Spleen (tissue), 11 donors: ENCODE measurements around the gene CMTM4. TPM values are rescaled to one million over a fixed set of nuclear protein-coding genes. Genes with fewer than 3 reads are reported as not detected.
"Not testable (repeated sequence)": the region's sequence is repeated elsewhere in the genome, so short reads cannot be mapped to it uniquely, and the experiment has no call there.

Experiments
- DNase-seq: peaks from one replicate; pipeline ENCODE4 v3.0.0-alpha.2; 2020
- H3K27ac ChIP-seq, 8 donors: fragments of 200-600 bp; sonication (generic) in 7 of 8; 1 replicate in 4 of 8; 2 replicates in 4 of 8; pipeline versions ENCODE4 v1.5.0 to v1.8.0; 2016 to 2021; ENCODE audit warnings: inconsistent platforms in 4 of 8, mild to moderate bottlenecking in 4 of 8, moderate library complexity in 1 of 8
- H3K27me3 ChIP-seq, 7 donors: fragments of 200-600 bp; sonication (generic) in 6 of 7; replicated peaks in 1 of 7; 1 replicate in 4 of 7; 2 replicates in 3 of 7; pipeline versions ENCODE4 v1.5.0 to v1.8.0; 2016 to 2021; ENCODE audit warnings: inconsistent platforms in 3 of 7, mild to moderate bottlenecking in 1 of 7
- H3K36me3 ChIP-seq, 6 donors: fragments of 200-600 bp; sonication (generic) in 5 of 6; 1 replicate in 4 of 6; 2 replicates in 2 of 6; pipeline versions ENCODE4 v1.5.0 to v1.8.0; 2016 to 2021; ENCODE audit warnings: inconsistent platforms in 2 of 6
- H3K4me1 ChIP-seq, 6 donors: fragments of 200-600 bp; sonication (generic) in 5 of 6; 1 replicate in 3 of 6; 2 replicates in 3 of 6; pipeline versions ENCODE4 v1.5.0 to v1.8.0; 2016 to 2021; ENCODE audit warnings: inconsistent platforms in 3 of 6
- H3K4me3 ChIP-seq, 8 donors: fragments of 200-600 bp; sonication (generic) in 7 of 8; 1 replicate in 4 of 8; 2 replicates in 4 of 8; pipeline versions ENCODE4 v1.5.0 to v1.8.0; 2016 to 2021; ENCODE audit warnings: inconsistent platforms in 4 of 8, mild to moderate bottlenecking in 4 of 8, moderate library complexity in 2 of 8
- H3K9me3 ChIP-seq, 8 donors: fragments of 200-600 bp; sonication (generic) in 7 of 8; 1 replicate in 4 of 8; 2 replicates in 4 of 8; pipeline versions ENCODE4 v1.5.0 to v1.8.0; 2016 to 2021; ENCODE audit warnings: inconsistent platforms in 4 of 8
- POLR2A ChIP-seq, 3 donors: fragments of 450-650 bp; IDR thresholded peaks; one replicate each; pipeline ENCODE4 v1.5.1; 2017; ENCODE audit warnings: antibody characterized with exemption in 3 of 3, mild to moderate bottlenecking in 1 of 3
- POLR2AphosphoS5 ChIP-seq, 3 donors: sonication (generic); formaldehyde crosslinking; IDR thresholded peaks; one replicate each; pipeline ENCODE4 v1.5.1; 2017; ENCODE audit warnings: antibody characterized with exemption in 3 of 3
- WGBS, 5 donors: extraction: QIAGEN DNeasy Blood & Tissue Kit in 3 of 5; methylation state at CpG; one replicate each; pipeline versions ENCODE4 v1.1.5 to v1.1.7; 2013 to 2018; 5-methylcytosine and 5-hydroxymethylcytosine counted together
- intact Hi-C: fragments of 100-400 bp; cut with DNase I; formaldehyde crosslinking; loops from one replicate; pipeline ENCODE4 v1.15.0; 2023; ENCODE audit warnings: low total_unique reads
- polyA plus RNA-seq, 3 donors: library from polyadenylated mRNA; stranded (reverse); fragments of 200-250 nt; gene quantifications; one replicate each; pipeline ENCODE4 v1.2.1, GENCODE V29; 2013
- total RNA-seq, 7 donors: library from RNA; depleted of rRNA in 3 of 7; stranded (reverse); fragments of >200 nt in 3 of 7; fragmentation: NEBNext Ultra II Directional in 4 of 7; extraction: Animal tissue kit (Norgen Biotek cat#: 25700) in 4 of 7; gene quantifications; one replicate each; pipeline versions ENCODE4 v1.1.0 to v1.2.1, GENCODE V29; 2016 to 2021
- TF ChIP-seq, protein P1 (sequence below), 11 experiments: fragments of 200-600 bp in 7 of 11; fragments of 450-650 bp in 4 of 11; sonication (generic) in 4 of 11; IDR thresholded peaks in 8 of 11; conservative IDR thresholded peaks in 3 of 11; 1 replicate in 7 of 11; 2 replicates in 4 of 11; pipeline versions ENCODE4 v1.4.0 to v1.8.0; 2016 to 2021; ENCODE audit warnings: antibody characterized with exemption in 11 of 11, inconsistent platforms in 4 of 11, mild to moderate bottlenecking in 1 of 11
- donor health status: healthy with polysubstance abuse.
- donor health status: DM: no; HTN: no; CAD: no; lungs with moderate emphysema.
- donor health status: DM: no; HTN: no; CAD: no.
- donor health status: Bipolar disorder and iron deficiency.
- donor health status: healthy.
- donor health status: DM: no; HTN: no; CAD: no.
- donor health status: DM: yes; HTN: yes; CAD: no.

The CMTM4 gene
- total and polyA plus RNA-seq, 10 donors, result 0.70 to 10.2 (median 5.7) TPM

DNA sequence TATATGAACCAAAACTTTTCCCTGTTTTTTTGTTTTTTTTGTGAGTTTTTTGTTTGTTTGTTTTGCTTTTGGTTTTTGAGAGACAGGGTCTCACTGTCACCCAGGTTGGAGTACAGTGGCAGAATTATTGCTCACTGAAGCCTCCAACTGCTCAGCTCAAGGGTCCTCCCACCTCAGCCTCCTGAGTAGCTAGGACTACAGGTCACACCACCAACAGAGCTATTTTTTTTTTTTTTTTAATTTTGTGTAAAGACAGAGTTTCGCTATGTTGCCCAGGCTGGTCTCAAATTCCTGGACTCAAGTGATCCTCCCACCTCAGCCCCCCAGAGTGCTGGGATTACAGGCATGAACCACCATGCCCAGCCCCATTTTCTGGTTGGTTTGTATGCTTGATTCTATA is 28.6 kb downstream of the CMTM4 start:
- no peaks in the 10 kb centered on the region for H3K9me3 ChIP-seq
- H3K36me3 ChIP-seq, result no peaks in the 10 kb centered on the region
- 95 to 100% (median 100%) methylated on average over 1 of the region's 1 CpG for WGBS, 5 donors
- H3K27me3 ChIP-seq, result no peaks in the 10 kb centered on the region
- no peak overlapping the region for H3K4me3 ChIP-seq
- no peaks in the 10 kb centered on the region for H3K4me1 ChIP-seq
- no peak overlapping the region for H3K27ac ChIP-seq
- DNase-seq, result no peak
- TF ChIP-seq, protein P1, sequence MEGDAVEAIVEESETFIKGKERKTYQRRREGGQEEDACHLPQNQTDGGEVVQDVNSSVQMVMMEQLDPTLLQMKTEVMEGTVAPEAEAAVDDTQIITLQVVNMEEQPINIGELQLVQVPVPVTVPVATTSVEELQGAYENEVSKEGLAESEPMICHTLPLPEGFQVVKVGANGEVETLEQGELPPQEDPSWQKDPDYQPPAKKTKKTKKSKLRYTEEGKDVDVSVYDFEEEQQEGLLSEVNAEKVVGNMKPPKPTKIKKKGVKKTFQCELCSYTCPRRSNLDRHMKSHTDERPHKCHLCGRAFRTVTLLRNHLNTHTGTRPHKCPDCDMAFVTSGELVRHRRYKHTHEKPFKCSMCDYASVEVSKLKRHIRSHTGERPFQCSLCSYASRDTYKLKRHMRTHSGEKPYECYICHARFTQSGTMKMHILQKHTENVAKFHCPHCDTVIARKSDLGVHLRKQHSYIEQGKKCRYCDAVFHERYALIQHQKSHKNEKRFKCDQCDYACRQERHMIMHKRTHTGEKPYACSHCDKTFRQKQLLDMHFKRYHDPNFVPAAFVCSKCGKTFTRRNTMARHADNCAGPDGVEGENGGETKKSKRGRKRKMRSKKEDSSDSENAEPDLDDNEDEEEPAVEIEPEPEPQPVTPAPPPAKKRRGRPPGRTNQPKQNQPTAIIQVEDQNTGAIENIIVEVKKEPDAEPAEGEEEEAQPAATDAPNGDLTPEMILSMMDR (IDR thresholded peaks at IDR 0.05 in 8 of 11, conservative IDR thresholded peaks at IDR 0.05 in 3 of 11), result no peak
- TF ChIP-seq POLR2A (IDR thresholded peaks at IDR 0.05) (no peak), POLR2AphosphoS5 (IDR thresholded peaks at IDR 0.05) (no peak)
- intact Hi-C loops, result no loop called here

DNA sequence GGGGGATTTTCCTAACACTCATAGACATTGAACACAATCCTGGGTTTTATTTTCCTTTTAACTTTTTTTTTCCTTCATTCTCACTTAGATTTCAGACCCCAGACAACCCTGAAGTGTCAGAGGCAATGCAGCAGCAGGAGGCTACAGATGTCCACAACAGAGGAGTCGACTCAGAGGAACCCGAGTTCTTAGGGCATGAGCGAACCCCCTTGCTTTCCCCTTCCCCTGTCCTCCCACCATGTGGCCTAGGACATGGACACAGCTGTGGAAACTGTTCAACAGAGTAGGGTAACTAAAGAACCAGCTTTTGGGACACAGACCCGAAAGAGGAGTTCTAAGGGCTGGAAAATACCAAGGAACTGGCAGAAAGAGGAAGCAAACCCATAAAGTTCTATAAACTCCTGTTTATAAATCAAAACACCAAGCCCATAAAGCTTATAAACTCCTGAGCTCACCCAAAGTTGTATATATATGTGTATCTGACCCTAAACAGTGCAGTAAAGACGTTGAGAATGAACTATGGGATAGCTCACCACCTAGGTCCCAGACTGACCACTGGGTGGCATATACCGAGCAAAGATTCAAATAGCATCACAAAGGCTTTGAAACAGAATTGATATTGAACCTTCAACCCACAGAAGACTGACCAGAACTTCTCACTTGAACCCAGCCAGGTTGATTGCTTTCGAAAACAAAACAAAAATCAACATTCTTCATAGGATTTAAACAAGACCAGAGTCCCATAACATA is 33.9 kb downstream of the CMTM4 start:
- intact Hi-C loops, result no loop called here
- Histone ChIP-seq H3K4me3 (no peak overlapping the region), H3K27me3 (no peaks in the 10 kb centered on the region), H3K27ac (no peak overlapping the region), H3K36me3 (no peaks in the 10 kb centered on the region), H3K4me1 (peaks cover 0 to 27% (median 11%) of the 10 kb centered on the region in 6 donors), H3K9me3 (no peaks in the 10 kb centered on the region)
- DNase-seq, result no peak
- WGBS, 5 donors, result 64 to 79% (median 71%) methylated on average over 7 of the region's 7 CpGs
- TF ChIP-seq, protein P1 (IDR thresholded peaks at IDR 0.05 in 8 of 11, conservative IDR thresholded peaks at IDR 0.05 in 3 of 11), result peak in 3 of 11 experiments; percentile 14 to 32 (median 15)
- no peak for TF ChIP-seq POLR2A (IDR thresholded peaks at IDR 0.05)

DNA sequence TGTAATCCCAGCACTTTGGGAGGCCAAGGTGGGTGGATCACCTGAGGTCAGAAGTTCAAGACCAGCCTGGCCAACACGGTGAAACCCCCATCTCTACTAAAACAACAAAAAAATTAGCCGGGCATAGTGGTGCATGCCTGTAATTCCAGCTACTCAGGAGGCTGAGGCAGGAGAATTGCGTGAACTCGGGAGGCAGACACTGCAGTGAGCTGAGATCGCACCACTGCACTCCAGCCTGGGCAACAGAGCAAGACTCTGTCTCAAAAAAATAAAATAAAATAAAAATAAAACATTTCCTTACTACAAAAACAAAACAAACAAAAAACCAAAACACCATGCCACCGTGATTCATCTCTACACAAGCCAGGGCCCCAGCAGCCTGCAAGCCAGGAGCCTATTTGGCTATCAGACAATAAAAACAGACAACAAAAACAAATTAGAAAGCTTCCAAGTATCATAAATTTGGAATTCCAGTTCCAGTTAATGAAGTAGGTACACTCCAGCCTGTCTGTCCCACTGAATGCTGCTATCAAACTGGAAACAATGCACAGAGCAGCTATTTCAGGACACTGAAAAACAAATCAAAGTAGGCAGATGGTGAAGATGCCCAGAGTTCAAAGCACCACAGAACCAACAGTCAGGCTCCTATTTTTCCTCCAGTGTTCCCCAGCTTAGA is 34.7 kb downstream of the CMTM4 start:
- peaks cover 0 to 27% (median 11%) of the 10 kb centered on the region in 6 donors for H3K4me1 ChIP-seq
- H3K36me3 ChIP-seq, DNase-seq, intact Hi-C loops, H3K9me3 ChIP-seq, H3K4me3 ChIP-seq, H3K27ac ChIP-seq, H3K27me3 ChIP-seq: not testable (repeated sequence)
- WGBS, 5 donors, result 83 to 93% (median 88%) methylated on average over 6 of the region's 6 CpGs

DNA sequence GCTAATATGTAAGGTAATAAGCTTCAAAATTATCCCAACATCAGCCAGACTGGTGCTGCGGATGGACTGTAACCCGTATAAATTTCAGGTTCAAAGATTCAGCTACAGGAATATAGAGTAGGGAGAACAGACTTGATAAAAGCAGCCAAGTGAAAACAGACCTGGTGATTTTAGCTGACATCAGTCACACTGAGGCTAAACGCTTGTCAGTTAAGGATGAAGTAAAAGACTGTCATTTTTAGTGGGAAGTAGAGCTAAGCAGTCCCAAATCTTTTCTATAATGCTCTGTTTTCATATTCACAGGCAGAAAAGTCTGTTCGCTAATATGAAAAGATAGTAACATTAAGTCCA is 35.4 kb downstream of the CMTM4 start:
- Histone ChIP-seq H3K36me3 (no peaks in the 10 kb centered on the region), H3K4me1 (peaks cover 0 to 27% (median 11%) of the 10 kb centered on the region in 6 donors), H3K27ac (peak overlapping the region in 2 of 8 donors; percentile 28 to 39), H3K9me3 (no peaks in the 10 kb centered on the region), H3K4me3 (no peak overlapping the region), H3K27me3 (peaks cover 0 to under 1% (median 0%) of the 10 kb centered on the region in 7 donors)
- TF ChIP-seq, protein P1 (IDR thresholded peaks at IDR 0.05 in 8 of 11, conservative IDR thresholded peaks at IDR 0.05 in 3 of 11), result no peak
- TF ChIP-seq POLR2AphosphoS5 (IDR thresholded peaks at IDR 0.05), result no peak
- TF ChIP-seq POLR2A (IDR thresholded peaks at IDR 0.05), result no peak
- no peak for DNase-seq
- 72 to 83% (median 73%) methylated on average over 4 of the region's 4 CpGs for WGBS, 5 donors
- intact Hi-C loops, result no loop called here
